Thyroid gland (tissue), 4 donors: ENCODE data around the gene CRYBA4.

Experiments
- POLR2A ChIP-seq, 2 donors: fragments of 450-650 bp; IDR thresholded peaks; one replicate each; pipeline ENCODE4 v1.6.1; 2017; ENCODE audit warnings: antibody characterized with exemption in 2 of 2, mild to moderate bottlenecking in 2 of 2, moderate library complexity in 1 of 2
- TF ChIP-seq, protein P1 (sequence below), 6 experiments: fragments of 200-600 bp in 3 of 6; fragments of 450-650 bp in 3 of 6; sonication (generic) in 3 of 6; IDR thresholded peaks; one replicate each; pipeline ENCODE4 v1.5.1; 2016 to 2019; ENCODE audit warnings: antibody characterized with exemption in 6 of 6, mild to moderate bottlenecking in 2 of 6, inconsistent platforms in 1 of 6, moderate library complexity in 1 of 6

- TF ChIP-seq, protein P1, sequence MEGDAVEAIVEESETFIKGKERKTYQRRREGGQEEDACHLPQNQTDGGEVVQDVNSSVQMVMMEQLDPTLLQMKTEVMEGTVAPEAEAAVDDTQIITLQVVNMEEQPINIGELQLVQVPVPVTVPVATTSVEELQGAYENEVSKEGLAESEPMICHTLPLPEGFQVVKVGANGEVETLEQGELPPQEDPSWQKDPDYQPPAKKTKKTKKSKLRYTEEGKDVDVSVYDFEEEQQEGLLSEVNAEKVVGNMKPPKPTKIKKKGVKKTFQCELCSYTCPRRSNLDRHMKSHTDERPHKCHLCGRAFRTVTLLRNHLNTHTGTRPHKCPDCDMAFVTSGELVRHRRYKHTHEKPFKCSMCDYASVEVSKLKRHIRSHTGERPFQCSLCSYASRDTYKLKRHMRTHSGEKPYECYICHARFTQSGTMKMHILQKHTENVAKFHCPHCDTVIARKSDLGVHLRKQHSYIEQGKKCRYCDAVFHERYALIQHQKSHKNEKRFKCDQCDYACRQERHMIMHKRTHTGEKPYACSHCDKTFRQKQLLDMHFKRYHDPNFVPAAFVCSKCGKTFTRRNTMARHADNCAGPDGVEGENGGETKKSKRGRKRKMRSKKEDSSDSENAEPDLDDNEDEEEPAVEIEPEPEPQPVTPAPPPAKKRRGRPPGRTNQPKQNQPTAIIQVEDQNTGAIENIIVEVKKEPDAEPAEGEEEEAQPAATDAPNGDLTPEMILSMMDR (IDR thresholded peaks at IDR 0.05), result no peak
- TF ChIP-seq POLR2A (IDR thresholded peaks at IDR 0.05), result no peak
Measured at GRCh38 chr22:26642465-26643417, 21.0 kb downstream of the CRYBA4 start.
